HCT116 (cell line): Measurements from ENCODE around the gene CASTOR1. TPM values are rescaled to one million over a fixed set of nuclear protein-coding genes. Genes with fewer than 3 reads are reported as not detected.

ENCODE experiments used
- ATAC-seq: fragments of 200-7000 bp; cut with Tn5 transposase; 2 replicates; pipeline ENCODE4 v1.9.1; 2020; ENCODE audit warnings: mild to moderate bottlenecking, moderate library complexity
- BruUV-seq: library from RNA; stranded (reverse); fragments of 400-500 nt; replicated peaks from 2 replicates; lab custom pipeline; 2021; lab: Mats Ljungman, UMichigan
- CTCF ChIA-PET: fragments of 300-600 bp; sonication (Branson Sonifier 250); formaldehyde crosslinking; loops from one replicate; lab custom pipeline; 2021; ENCODE audit warnings: antibody characterized with exemption; lab: Charles Lee
- POLR2A ChIA-PET: fragments of 300-600, 350-600 bp; sonication (Branson Sonifier 250); formaldehyde crosslinking; loops from one replicate; lab custom pipeline; 2021; ENCODE audit warnings: antibody characterized with exemption; lab: Charles Lee
- RAD21 ChIA-PET, 2 experiments: fragments of 300-600 bp; sonication (Branson Sonifier 250); formaldehyde crosslinking; loops; one replicate each; lab custom pipeline; 2023; ENCODE audit warnings: low total read pairs in 2 of 2; ENCODE audit not compliant: uncharacterized antibody in 2 of 2, unreplicated experiment in 2 of 2, low non-redundant PET in 1 of 2; lab: Charles Lee
- DNase-seq: peaks from one replicate; pipeline ENCODE4 v3.0.0-alpha.2; 2010; ENCODE audit warnings: low read depth, low spot score
- H2AFZ ChIP-seq: fragments of 200-600 bp; shearing (Covaris generic), sonication (generic); 2 replicates; pipeline ENCODE4 v1.6.1; 2017; ENCODE audit warnings: low read depth, mixed run types, mixed read lengths, antibody characterized with exemption, low read length; ENCODE audit not compliant: poor library complexity, severe bottlenecking
- H3K27ac ChIP-seq: 2 replicates; pipeline ENCODE4 v1.5.1; 2012; ENCODE audit warnings: low read depth, low read length
- H3K27me3 ChIP-seq: fragments of 200-600 bp; sonication (generic); 2 replicates; pipeline ENCODE4 v1.6.1; 2016; ENCODE audit warnings: mixed run types, low read length, mixed read lengths; ENCODE audit not compliant: insufficient read depth
- H3K36me3 ChIP-seq, 2 experiments: fragments of 200-500 bp in 1 of 2; fragments of 200-600 bp in 1 of 2; sonication (Bioruptor generic) in 1 of 2; sonication (generic) in 1 of 2; 2 replicates each; pipeline versions ENCODE4 v1.5.1 to v1.6.1; 2014 to 2016; ENCODE audit warnings: low read length in 2 of 2, inconsistent platforms in 1 of 2, mixed read lengths in 1 of 2, mixed run types in 1 of 2; ENCODE audit not compliant: insufficient read depth in 2 of 2, control insufficient read depth in 1 of 2
- H3K4me1 ChIP-seq, 2 experiments: fragments of 200-600 bp in 1 of 2; sonication (generic) in 1 of 2; 2 replicates each; pipeline versions ENCODE4 v1.5.1 to v1.6.1; 2012 to 2017; ENCODE audit warnings: low read length in 2 of 2, inconsistent platforms in 1 of 2, mild to moderate bottlenecking in 1 of 2, mixed read lengths in 1 of 2, mixed run types in 1 of 2, moderate library complexity in 1 of 2; ENCODE audit not compliant: insufficient read depth in 2 of 2, control insufficient read depth in 1 of 2
- H3K4me2 ChIP-seq: fragments of 200-600 bp; sonication (generic); 2 replicates; pipeline ENCODE4 v1.6.1; 2017; ENCODE audit warnings: mixed run types, low read length, mixed read lengths
- H3K4me3 ChIP-seq, 2 experiments: fragments of 200-600 bp in 1 of 2; sonication (generic) in 1 of 2; replicated peaks in 1 of 2; 2 replicates each; pipeline ENCODE4 v1.5.1; 2011 to 2016; ENCODE audit warnings: low read length in 2 of 2, control low read depth in 1 of 2, low read depth in 1 of 2, mild to moderate bottlenecking in 1 of 2, mixed read lengths in 1 of 2, mixed run types in 1 of 2
- H3K79me2 ChIP-seq: fragments of 200-600 bp; sonication (generic); 2 replicates; pipeline ENCODE4 v1.6.1; 2017; ENCODE audit warnings: mild to moderate bottlenecking, mixed run types, low read length, moderate library complexity, mixed read lengths; ENCODE audit not compliant: insufficient read depth
- H3K9ac ChIP-seq: fragments of 200-600 bp; sonication (generic); 2 replicates; pipeline ENCODE4 v1.6.1; 2016; ENCODE audit warnings: low read length, mixed read lengths
- H3K9me2 ChIP-seq: fragments of 200-600 bp; sonication (generic), shearing (Covaris generic); 2 replicates; pipeline ENCODE4 v1.6.1; 2017; ENCODE audit warnings: mixed run types, mild to moderate bottlenecking, moderate library complexity; ENCODE audit not compliant: insufficient read depth
- H3K9me3 ChIP-seq, 2 experiments: fragments of 200-500 bp in 1 of 2; fragments of 200-600 bp in 1 of 2; sonication (Bioruptor generic) in 1 of 2; sonication (generic) in 1 of 2; 2 replicates each; pipeline ENCODE4 v1.6.1; 2014 to 2017; ENCODE audit warnings: low read length in 2 of 2, mixed read lengths in 2 of 2, inconsistent platforms in 1 of 2, low read depth in 1 of 2, mild to moderate bottlenecking in 1 of 2, mixed run types in 1 of 2, moderate library complexity in 1 of 2; ENCODE audit not compliant: control insufficient read depth in 1 of 2, insufficient read depth in 1 of 2
- H4K20me1 ChIP-seq: fragments of 200-600 bp; sonication (generic), shearing (Covaris generic); 2 replicates; pipeline ENCODE4 v1.6.1; 2017; ENCODE audit warnings: mixed run types, mild to moderate bottlenecking, moderate library complexity; ENCODE audit not compliant: insufficient read depth
- CBX3 ChIP-seq: IDR thresholded peaks from 2 replicates; pipeline ENCODE4 v1.6.1; 2012; ENCODE audit warnings: low read depth
- CEBPB ChIP-seq: IDR thresholded peaks from 2 replicates; pipeline ENCODE4 v1.6.1; 2012; ENCODE audit warnings: low read depth
- CTCF ChIP-seq, 3 experiments: fragments of 200-600 bp in 1 of 3; sonication (generic) in 1 of 3; IDR thresholded peaks in 2 of 3; conservative IDR thresholded peaks in 1 of 3; 2 replicates each; pipeline ENCODE4 v1.5.1; 2012 to 2017; ENCODE audit warnings: low read depth in 2 of 3, low read length in 2 of 3, antibody characterized with exemption in 1 of 3, borderline replicate concordance in 1 of 3, control low read depth in 1 of 3, mild to moderate bottlenecking in 1 of 3, mixed read lengths in 1 of 3, mixed run types in 1 of 3, moderate library complexity in 1 of 3; ENCODE audit not compliant: insufficient read depth in 1 of 3
- EGR1 ChIP-seq: IDR thresholded peaks from 2 replicates; pipeline ENCODE4 v1.6.1; 2012; ENCODE audit warnings: low read depth
- EZH2 ChIP-seq: fragments of 200-600 bp; sonication (generic); IDR thresholded peaks from 2 replicates; pipeline ENCODE4 v1.6.1; 2017; ENCODE audit warnings: antibody characterized with exemption, mixed run types
- EZH2phosphoT487 ChIP-seq: fragments of 200-600 bp; IDR thresholded peaks from 2 replicates; pipeline ENCODE4 v1.6.1; 2018; ENCODE audit warnings: antibody characterized with exemption, borderline replicate concordance
- FOSL1 ChIP-seq: IDR thresholded peaks from 2 replicates; pipeline ENCODE4 v1.6.1; 2012; ENCODE audit warnings: low read depth
- MAX ChIP-seq: IDR thresholded peaks from 2 replicates; pipeline ENCODE4 v1.6.1; 2012
- POLR2AphosphoS5 ChIP-seq: IDR thresholded peaks from 2 replicates; pipeline ENCODE4 v1.6.1; 2011; ENCODE audit warnings: mild to moderate bottlenecking, low read depth, low read length, moderate library complexity
- RAD21 ChIP-seq: IDR thresholded peaks from 2 replicates; pipeline ENCODE4 v1.6.1; 2012; ENCODE audit warnings: low read depth, mild to moderate bottlenecking
- SIN3A ChIP-seq: IDR thresholded peaks from 2 replicates; pipeline ENCODE4 v1.6.1; 2012; ENCODE audit warnings: low read depth
- SP1 ChIP-seq: IDR thresholded peaks from 2 replicates; pipeline ENCODE4 v1.6.1; 2012; ENCODE audit warnings: low read depth
- YY1 ChIP-seq: IDR thresholded peaks from 2 replicates; pipeline ENCODE4 v1.6.1; 2011; ENCODE audit warnings: low read length, low read depth, moderate library complexity, mild to moderate bottlenecking; ENCODE audit not compliant: insufficient replicate concordance; ENCODE audit errors: extremely low read depth
- ZFX ChIP-seq: fragments of 450-650 bp; IDR thresholded peaks from 2 replicates; pipeline ENCODE4 v1.6.1; 2017
- ZNF274 ChIP-seq: fragments of 200-500 bp; sonication (Bioruptor generic); IDR thresholded peaks from 2 replicates; pipeline ENCODE4 v1.6.1; 2014; ENCODE audit warnings: mild to moderate bottlenecking, low read depth, low read length, inconsistent platforms
- intact Hi-C: fragments of 100-400 bp; cut with micrococcal nuclease; formaldehyde crosslinking; loops from 2 replicates; pipeline ENCODE4 v1.10.0; 2022
- total RNA-seq: library from RNA; stranded (reverse); gene quantifications from one replicate; pipeline ENCODE4 v1.2.1, GENCODE V29; 2021; ENCODE audit not compliant: unreplicated experiment
- TF ChIP-seq, protein P1 (sequence below): IDR thresholded peaks from 2 replicates; pipeline ENCODE4 v1.6.1; 2011; ENCODE audit warnings: mild to moderate bottlenecking, low read length, moderate library complexity; ENCODE audit not compliant: insufficient replicate concordance; ENCODE audit errors: extremely low read depth
- TF ChIP-seq, protein P2 (sequence below): IDR thresholded peaks from 2 replicates; pipeline ENCODE4 v1.6.1; 2012

The CASTOR1 gene
- total RNA-seq, 1 experiment from 2014 or later = 6.5 TPM

GRCh38 chr22:30235687-30236170 lies 53.6 kb downstream of the CASTOR1 start:
- no peaks in the 10 kb centered on the region for H3K9me2 ChIP-seq
- BruUV-seq = no TSS peak
- peaks cover 43 to 86% of the 10 kb centered on the region in 2 experiments for H3K4me1 ChIP-seq
- ChIA-PET POLR2A (interaction anchor here (0.9 to 7.5 kb wide), 3 partner anchors 11 to 29 kb away, joined by 3 to 61 read pairs (median 5); no protein-coding TSS in a partner anchor), CTCF (interaction anchor here (0.9 to 2.5 kb wide), 2 partner anchors 20 to 52 kb away, joined by 3 to 10 read pairs; no protein-coding TSS in a partner anchor), RAD21 (interaction anchor here (0.8 to 1.1 kb wide), 2 partner anchors 11 to 16 kb away, joined by 3 read pairs; no protein-coding TSS in a partner anchor)
- H3K4me2 ChIP-seq = peak overlapping the region; percentile 65
- peaks cover 0 to 4% of the 10 kb centered on the region in 2 experiments; a peak in 1 of 4 replicates for H3K36me3 ChIP-seq
- no peaks in the 10 kb centered on the region for H3K27me3 ChIP-seq
- no peak overlapping the region for H2AFZ ChIP-seq
- H3K79me2 ChIP-seq = no peaks in the 10 kb centered on the region
- TF ChIP-seq, protein P1, sequence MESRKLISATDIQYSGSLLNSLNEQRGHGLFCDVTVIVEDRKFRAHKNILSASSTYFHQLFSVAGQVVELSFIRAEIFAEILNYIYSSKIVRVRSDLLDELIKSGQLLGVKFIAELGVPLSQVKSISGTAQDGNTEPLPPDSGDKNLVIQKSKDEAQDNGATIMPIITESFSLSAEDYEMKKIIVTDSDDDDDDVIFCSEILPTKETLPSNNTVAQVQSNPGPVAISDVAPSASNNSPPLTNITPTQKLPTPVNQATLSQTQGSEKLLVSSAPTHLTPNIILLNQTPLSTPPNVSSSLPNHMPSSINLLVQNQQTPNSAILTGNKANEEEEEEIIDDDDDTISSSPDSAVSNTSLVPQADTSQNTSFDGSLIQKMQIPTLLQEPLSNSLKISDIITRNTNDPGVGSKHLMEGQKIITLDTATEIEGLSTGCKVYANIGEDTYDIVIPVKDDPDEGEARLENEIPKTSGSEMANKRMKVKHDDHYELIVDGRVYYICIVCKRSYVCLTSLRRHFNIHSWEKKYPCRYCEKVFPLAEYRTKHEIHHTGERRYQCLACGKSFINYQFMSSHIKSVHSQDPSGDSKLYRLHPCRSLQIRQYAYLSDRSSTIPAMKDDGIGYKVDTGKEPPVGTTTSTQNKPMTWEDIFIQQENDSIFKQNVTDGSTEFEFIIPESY = no peak
- TF ChIP-seq FOSL1 (no peak), EZH2 (no peak), SIN3A (no peak), EGR1 (no peak), CBX3 (no peak), ZFX (no peak), CEBPB (no peak), MAX (peak; percentile 23; the same call in 1 of the 2 replicates), POLR2AphosphoS5 (no peak), YY1 (no peak), ZNF274 (no peak), SP1 (0 out of 2 replicates have a peak, but pooled peaks have one; percentile 34), CTCF (IDR thresholded peaks at IDR 0.05 in 2 of 3, conservative IDR thresholded peaks at IDR 0.05 in 1 of 3; ENCODE audit: borderline replicate concordance in 1 of 3, insufficient read depth in 1 of 3, low read depth in 2 of 3, low read length in 2 of 3) (no peak), EZH2phosphoT487 (no peak), RAD21 (no peak)
- TF ChIP-seq, protein P2, sequence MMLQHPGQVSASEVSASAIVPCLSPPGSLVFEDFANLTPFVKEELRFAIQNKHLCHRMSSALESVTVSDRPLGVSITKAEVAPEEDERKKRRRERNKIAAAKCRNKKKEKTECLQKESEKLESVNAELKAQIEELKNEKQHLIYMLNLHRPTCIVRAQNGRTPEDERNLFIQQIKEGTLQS = no peak
- no peak for DNase-seq
- ATAC-seq = peak; percentile 73
- peak overlapping the region; percentile 53 for H3K27ac ChIP-seq
- intact Hi-C loops = loop anchor here (5.0 kb wide), 1 partner anchor 128 kb away; no protein-coding TSS in a partner anchor
- H3K9ac ChIP-seq = peak overlapping the region; percentile 54
- H3K4me3 ChIP-seq = peak overlapping the region in 1 of 2 experiments; percentile 30; a peak in 2 of 4 replicates
- no peaks in the 10 kb centered on the region for H4K20me1 ChIP-seq
- no peaks in the 10 kb centered on the region for H3K9me3 ChIP-seq
